Glutamatergic neuron (in vitro differentiated cells): ENCODE data around the gene UBE2A. TPM values are rescaled to one million over a fixed set of nuclear protein-coding genes. Genes with fewer than 3 reads are reported as not detected.

Experiments
- DNase-seq: peaks from one replicate; pipeline ENCODE4 v3.0.0; 2022
- H3K27ac Mint-ChIP-seq: one replicate; pipeline ENCODE4 v1.8.0; 2020; ENCODE audit warnings: mild to moderate bottlenecking, mixed read lengths, inconsistent platforms; ENCODE audit not compliant: unreplicated experiment
- H3K27me3 Mint-ChIP-seq: one replicate; pipeline ENCODE4 v1.8.0; 2020; ENCODE audit warnings: mild to moderate bottlenecking, moderate library complexity, mixed read lengths, inconsistent platforms; ENCODE audit not compliant: unreplicated experiment
- H3K36me3 Mint-ChIP-seq: one replicate; pipeline ENCODE4 v1.8.0; 2020; ENCODE audit warnings: mild to moderate bottlenecking, mixed read lengths, inconsistent platforms; ENCODE audit not compliant: unreplicated experiment
- H3K4me1 Mint-ChIP-seq: one replicate; pipeline ENCODE4 v1.8.0; 2020; ENCODE audit warnings: mild to moderate bottlenecking, low read depth, mixed read lengths, inconsistent platforms; ENCODE audit not compliant: unreplicated experiment
- H3K4me3 Mint-ChIP-seq: one replicate; pipeline ENCODE4 v1.8.0; 2020; ENCODE audit warnings: mild to moderate bottlenecking, mixed read lengths, inconsistent platforms; ENCODE audit not compliant: unreplicated experiment
- H3K9me3 Mint-ChIP-seq: one replicate; pipeline ENCODE4 v1.8.0; 2020; ENCODE audit warnings: mild to moderate bottlenecking, moderate library complexity, mixed read lengths, inconsistent platforms; ENCODE audit not compliant: unreplicated experiment
- total RNA-seq: library from RNA; stranded (reverse); fragmentation: NEBNext Ultra II Directional; extraction: Animal tissue kit (Norgen Biotek cat#: 25700); gene quantifications from one replicate; pipeline ENCODE4 v1.2.1, GENCODE V29; 2021; ENCODE audit not compliant: unreplicated experiment
- TF ChIP-seq, protein P1 (sequence below): fragments of 200-600 bp; sonication (generic); IDR thresholded peaks from one replicate; pipeline ENCODE4 v1.5.0; 2021; ENCODE audit not compliant: partially characterized antibody, unreplicated experiment

Gene UBE2A
- total RNA-seq, 1 donor from 2014 or later: 56.3 TPM

DNA sequence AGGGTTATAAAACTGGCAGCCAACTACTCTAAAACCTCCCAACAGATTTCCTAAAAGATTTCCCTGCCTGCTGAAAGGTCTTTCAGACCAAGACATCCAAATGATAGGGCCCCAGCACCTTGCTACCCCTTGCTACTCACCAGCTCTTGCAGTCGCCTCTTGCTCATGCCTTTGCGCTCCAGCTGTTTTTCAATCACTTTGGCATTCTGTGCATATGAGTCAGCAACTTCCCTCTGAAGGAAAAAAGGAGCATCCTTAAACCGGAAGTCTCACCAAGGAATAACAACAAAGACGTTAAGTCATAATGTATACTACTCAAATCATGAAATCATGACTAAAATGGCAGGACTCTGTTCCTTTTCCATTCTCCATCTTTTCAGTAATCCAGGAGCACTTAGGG, 33.2 kb upstream of the UBE2A start:
- Mint-ChIP-seq H3K36me3 (no peaks in the 10 kb centered on the region), H3K9me3 (no peaks in the 10 kb centered on the region), H3K27ac (no peak overlapping the region), H3K27me3 (peaks cover 4% of the 10 kb centered on the region), H3K4me1 (no peaks in the 10 kb centered on the region), H3K4me3 (no peak overlapping the region)
- TF ChIP-seq, protein P1, sequence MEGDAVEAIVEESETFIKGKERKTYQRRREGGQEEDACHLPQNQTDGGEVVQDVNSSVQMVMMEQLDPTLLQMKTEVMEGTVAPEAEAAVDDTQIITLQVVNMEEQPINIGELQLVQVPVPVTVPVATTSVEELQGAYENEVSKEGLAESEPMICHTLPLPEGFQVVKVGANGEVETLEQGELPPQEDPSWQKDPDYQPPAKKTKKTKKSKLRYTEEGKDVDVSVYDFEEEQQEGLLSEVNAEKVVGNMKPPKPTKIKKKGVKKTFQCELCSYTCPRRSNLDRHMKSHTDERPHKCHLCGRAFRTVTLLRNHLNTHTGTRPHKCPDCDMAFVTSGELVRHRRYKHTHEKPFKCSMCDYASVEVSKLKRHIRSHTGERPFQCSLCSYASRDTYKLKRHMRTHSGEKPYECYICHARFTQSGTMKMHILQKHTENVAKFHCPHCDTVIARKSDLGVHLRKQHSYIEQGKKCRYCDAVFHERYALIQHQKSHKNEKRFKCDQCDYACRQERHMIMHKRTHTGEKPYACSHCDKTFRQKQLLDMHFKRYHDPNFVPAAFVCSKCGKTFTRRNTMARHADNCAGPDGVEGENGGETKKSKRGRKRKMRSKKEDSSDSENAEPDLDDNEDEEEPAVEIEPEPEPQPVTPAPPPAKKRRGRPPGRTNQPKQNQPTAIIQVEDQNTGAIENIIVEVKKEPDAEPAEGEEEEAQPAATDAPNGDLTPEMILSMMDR: no peak
- DNase-seq: no peak

DNA sequence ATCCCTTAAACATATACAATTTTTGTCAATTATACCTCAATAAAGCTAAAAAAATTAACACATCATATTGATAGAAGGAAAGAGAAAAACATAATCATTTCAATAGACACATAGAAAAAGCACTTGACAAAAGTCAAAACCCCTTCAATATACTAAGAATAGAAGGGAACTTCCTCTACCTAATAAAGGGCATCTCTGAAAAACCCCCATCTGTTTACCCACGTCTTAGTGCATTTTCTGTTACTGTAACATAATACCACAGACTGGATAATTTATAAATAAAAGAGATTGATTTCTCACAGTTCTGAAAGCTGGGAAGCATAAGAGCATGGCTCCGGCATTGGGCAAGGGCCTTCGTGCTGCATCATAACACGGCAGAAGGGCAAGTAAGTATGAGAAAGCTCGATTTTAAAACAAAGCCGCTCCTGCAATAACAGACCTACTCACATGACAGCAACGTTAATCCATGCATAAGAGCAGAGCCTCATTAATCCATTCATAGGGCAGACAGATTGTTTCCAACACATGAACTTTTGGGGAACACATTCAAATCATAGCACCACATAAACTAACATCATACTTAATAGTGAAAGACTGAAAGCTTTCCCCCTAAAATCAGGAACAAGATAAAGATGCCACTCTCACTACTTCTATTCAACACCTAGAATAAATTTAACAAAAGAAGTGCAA, 24.9 kb upstream of the UBE2A start:
- no peak for DNase-seq
- Mint-ChIP-seq H3K9me3 (no peaks in the 10 kb centered on the region), H3K4me3 (no peak overlapping the region), H3K27me3 (no peaks in the 10 kb centered on the region), H3K27ac (no peak overlapping the region), H3K4me1 (peaks cover 2% of the 10 kb centered on the region), H3K36me3 (no peaks in the 10 kb centered on the region)
- TF ChIP-seq, protein P1: no peak

- H3K4me3 Mint-ChIP-seq: no peak overlapping the region
- no peaks in the 10 kb centered on the region for H3K36me3 Mint-ChIP-seq
- TF ChIP-seq, protein P1: no peak
- DNase-seq: no peak
- H3K27ac Mint-ChIP-seq: no peak overlapping the region
- H3K27me3 Mint-ChIP-seq: peaks cover 2% of the 10 kb centered on the region
- no peaks in the 10 kb centered on the region for H3K9me3 Mint-ChIP-seq
- peaks cover 2% of the 10 kb centered on the region for H3K4me1 Mint-ChIP-seq
Measured at GRCh38 chrX:119552508-119552907, 21.9 kb upstream of the UBE2A start.

GRCh38 chrX:119565107-119565663, 9.2 kb upstream of the UBE2A start, which contains the start of gene STEEP1:
Gene STEEP1, minus strand, starts transcription at chrX:119565409. Its CDS starts 54 bp downstream, at chrX:119565355.
- Mint-ChIP-seq H3K4me3 (peak within 1 kb of the TSS; percentile 94), H3K27ac (peak within 1 kb of the TSS; percentile 62), H3K9me3 (peaks cover 2% of the 10 kb centered on the region), H3K36me3 (no peaks in the 10 kb centered on the region), H3K27me3 (no peaks in the 10 kb centered on the region), H3K4me1 (peaks cover 1% of the 10 kb centered on the region)
- peak; percentile 84 for DNase-seq
- TF ChIP-seq, protein P1: no peak

- Mint-ChIP-seq H3K27me3 (peaks cover 4% of the 10 kb centered on the region), H3K4me3 (no peak overlapping the region), H3K27ac (no peak overlapping the region), H3K9me3 (peaks cover 5% of the 10 kb centered on the region), H3K4me1 (peaks cover 2% of the 10 kb centered on the region), H3K36me3 (no peaks in the 10 kb centered on the region)
- TF ChIP-seq, protein P1: no peak
- no peak for DNase-seq
Measured at GRCh38 chrX:119570351-119570835, 4.0 kb upstream of the UBE2A start.
